Measurements from ENCODE around the gene MARCKS.

Gene MARCKS

GRCh38 chr6:113856625-113857555 is at the start of gene MARCKS:
Gene MARCKS (plus strand): TSS chr6:113857345. CDS start chr6:113857746, 401 bp downstream.
- peak in 1 of 4 experiments; percentile 7 for DNase-seq

GRCh38 chr6:113809826-113810225 is 47.3 kb upstream of the MARCKS start:
- DNase-seq: no peak

- no peak for DNase-seq
These were observed 44.0 kb upstream of the MARCKS start for GRCh38 chr6:113813142-113813541.

- DNase-seq: no peak
These were observed 38.6 kb upstream of the MARCKS start for GRCh38 chr6:113818578-113818977.

- DNase-seq: no peak
These were observed 37.8 kb upstream of the MARCKS start for GRCh38 chr6:113819169-113819830.

- DNase-seq: no peak
These were observed 36.4 kb upstream of the MARCKS start for GRCh38 chr6:113820761-113821160.

- DNase-seq: no peak
These were observed 35.7 kb upstream of the MARCKS start for GRCh38 chr6:113821445-113821844.

GRCh38 chr6:113823916-113824315 is 33.2 kb upstream of the MARCKS start:
- no peak for DNase-seq

- DNase-seq: no peak
These were observed 32.7 kb upstream of the MARCKS start for GRCh38 chr6:113824411-113824810.

- no peak for DNase-seq
These were observed 32.3 kb upstream of the MARCKS start for GRCh38 chr6:113824866-113825265.

GRCh38 chr6:113825781-113826180 is 31.4 kb upstream of the MARCKS start:
- no peak for DNase-seq

- no peak for DNase-seq
These were observed 28.0 kb upstream of the MARCKS start for GRCh38 chr6:113828984-113829695.

- DNase-seq: no peak
These were observed 27.5 kb upstream of the MARCKS start for GRCh38 chr6:113829696-113830045.

GRCh38 chr6:113830140-113830539 is 27.0 kb upstream of the MARCKS start:
- DNase-seq: no peak

- DNase-seq: no peak
These were observed 23.6 kb upstream of the MARCKS start for GRCh38 chr6:113833537-113833936.

- no peak for DNase-seq
These were observed 20.0 kb upstream of the MARCKS start for GRCh38 chr6:113837170-113837569.

- DNase-seq: no peak
These were observed 15.0 kb upstream of the MARCKS start for GRCh38 chr6:113842165-113842564.

GRCh38 chr6:113843500-113844073 is 13.6 kb upstream of the MARCKS start:
- no peak for DNase-seq

GRCh38 chr6:113846577-113846976 is 10.6 kb upstream of the MARCKS start:
- DNase-seq: no peak

GRCh38 chr6:113847447-113847846 is 9.7 kb upstream of the MARCKS start:
- no peak for DNase-seq

- DNase-seq: no peak
These were observed 8.9 kb upstream of the MARCKS start for GRCh38 chr6:113848280-113848679.

GRCh38 chr6:113848811-113849210 is 8.3 kb upstream of the MARCKS start:
- no peak for DNase-seq

- no peak for DNase-seq
These were observed 3.9 kb upstream of the MARCKS start for GRCh38 chr6:113853252-113853651.

Data from activated CD4-positive, CD25-positive, alpha-beta regulatory T cell (primary cell).